Right forelimb (tissue), 1 donor: ENCODE data around the gene RUFY4.

Source experiments
- DNase-seq: peaks from one replicate; pipeline ENCODE4 v3.0.0-alpha.2; 2018

RUFY4 gene

DNA sequence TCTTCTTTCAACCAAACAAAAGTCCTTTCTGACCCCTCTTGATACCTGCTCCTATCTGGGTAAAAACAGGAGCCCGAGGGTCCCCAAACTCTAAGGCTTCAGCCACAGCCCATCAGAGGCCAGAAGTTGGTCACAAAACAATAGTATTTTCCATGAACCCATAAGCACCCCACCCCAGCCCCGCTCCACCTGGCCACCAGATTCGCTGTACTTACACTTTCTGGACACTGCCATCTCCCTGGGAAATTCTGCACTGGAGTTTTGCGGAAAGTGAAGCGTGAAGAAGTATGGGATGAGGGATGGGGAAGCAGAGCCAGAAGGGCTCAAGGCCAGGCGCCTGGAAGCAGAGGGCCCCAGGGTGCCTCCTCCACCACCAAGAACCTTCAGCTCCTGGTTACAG, 5.2 kb upstream of the RUFY4 start:
- DNase-seq, result no peak

DNA sequence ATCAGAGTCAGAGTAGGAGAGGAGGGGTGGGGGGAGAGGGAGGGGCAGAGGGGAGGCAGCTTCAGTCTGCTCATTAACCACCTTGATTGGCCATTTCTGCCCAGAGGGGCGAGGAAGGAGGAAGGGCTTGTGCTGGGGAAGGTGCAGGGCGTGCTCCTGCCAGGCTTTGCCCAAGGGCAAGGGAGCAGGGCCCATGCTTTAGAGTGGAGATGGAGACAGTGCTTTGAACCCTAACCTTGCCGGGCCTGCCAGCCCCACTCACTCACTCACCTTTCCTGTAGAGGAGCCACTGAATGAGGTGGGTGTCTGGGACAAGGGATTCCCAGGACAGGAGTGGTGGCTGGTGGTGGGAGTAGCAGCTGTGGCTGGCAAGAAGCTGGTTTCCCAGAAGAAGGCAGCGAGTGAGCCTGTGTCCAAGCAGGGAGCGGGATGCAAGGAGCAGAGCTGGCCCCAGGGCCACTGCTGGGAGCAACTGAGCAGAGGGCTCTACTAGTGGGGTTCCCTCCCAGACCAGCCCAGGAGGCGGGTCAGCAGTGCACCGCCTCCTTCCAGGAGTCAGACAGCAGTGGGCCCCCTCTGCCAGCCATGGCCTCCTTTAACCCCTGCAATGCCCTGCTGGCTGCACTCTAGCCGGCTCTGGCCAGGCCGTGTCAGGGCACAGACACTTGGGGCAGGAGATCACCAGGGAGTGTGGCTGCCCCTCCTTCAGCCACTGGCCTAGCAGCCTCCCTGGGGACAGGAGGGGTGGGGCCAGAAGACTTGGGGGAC, 3.6 kb upstream of the RUFY4 start:
- DNase-seq, result no peak

GRCh38 chr2:218066926-218067515, 2.0 kb upstream of the RUFY4 start:
- DNase-seq, result no peak

- no peak for DNase-seq
These were observed 1.5 kb upstream of the RUFY4 start for GRCh38 chr2:218067523-218067922.

DNA sequence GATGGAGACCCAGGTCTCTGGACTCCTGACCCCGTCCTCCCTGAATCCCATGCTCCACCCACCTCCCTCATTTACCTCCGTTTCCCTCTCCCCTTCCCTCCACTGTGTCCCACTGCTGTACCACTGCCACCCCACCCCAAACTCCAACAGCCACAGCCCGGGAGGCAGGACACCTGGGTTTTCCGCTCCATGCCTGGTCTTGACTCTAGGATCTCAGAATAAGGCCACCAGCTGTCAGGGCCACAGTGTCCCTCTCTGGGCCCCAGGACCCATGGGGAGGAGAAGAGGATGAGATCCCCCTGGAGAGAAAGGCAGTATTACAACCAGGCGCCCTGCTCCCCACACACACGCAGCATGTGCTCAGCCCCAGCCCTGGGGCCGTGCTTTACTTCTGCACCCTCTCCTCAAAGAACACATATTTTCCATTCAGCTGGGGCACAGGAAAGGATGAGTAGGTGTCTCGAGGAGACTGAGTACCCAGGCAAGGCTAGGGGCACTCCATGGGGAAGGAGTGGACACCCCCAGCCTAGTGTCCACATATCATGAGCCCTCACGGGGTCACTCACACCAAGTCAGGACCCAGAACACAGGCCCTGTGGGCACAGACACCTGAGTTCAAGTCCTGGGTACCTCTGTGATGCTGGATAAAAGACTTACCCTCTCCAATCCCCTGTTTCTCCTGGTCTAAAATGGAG, 700 bp downstream of the RUFY4 start:
- no peak for DNase-seq

- no peak for DNase-seq
These were observed 1.5 kb downstream of the RUFY4 start for GRCh38 chr2:218070587-218070986.

GRCh38 chr2:218071218-218071937, 2.3 kb downstream of the RUFY4 start:
- no peak for DNase-seq

DNA sequence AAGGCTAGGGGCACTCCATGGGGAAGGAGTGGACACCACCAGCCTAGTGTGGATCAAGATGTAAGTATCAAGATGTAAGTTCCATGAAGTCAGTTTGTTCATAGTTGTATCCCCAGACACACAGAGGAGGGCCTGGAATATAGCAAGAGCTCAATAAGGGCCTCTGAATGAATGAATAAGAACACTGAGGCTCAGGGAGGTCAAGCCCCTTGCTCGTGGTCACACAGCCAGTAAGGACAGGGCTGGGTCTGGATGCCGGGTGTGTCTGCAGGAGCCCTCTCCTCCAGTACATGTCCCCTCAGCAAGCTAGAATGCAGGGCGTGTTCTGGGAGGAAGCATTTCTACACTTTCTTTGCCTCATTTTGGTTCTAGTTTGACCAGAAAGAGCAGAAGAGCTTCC, 2.9 kb downstream of the RUFY4 start:
- DNase-seq, result no peak

DNA sequence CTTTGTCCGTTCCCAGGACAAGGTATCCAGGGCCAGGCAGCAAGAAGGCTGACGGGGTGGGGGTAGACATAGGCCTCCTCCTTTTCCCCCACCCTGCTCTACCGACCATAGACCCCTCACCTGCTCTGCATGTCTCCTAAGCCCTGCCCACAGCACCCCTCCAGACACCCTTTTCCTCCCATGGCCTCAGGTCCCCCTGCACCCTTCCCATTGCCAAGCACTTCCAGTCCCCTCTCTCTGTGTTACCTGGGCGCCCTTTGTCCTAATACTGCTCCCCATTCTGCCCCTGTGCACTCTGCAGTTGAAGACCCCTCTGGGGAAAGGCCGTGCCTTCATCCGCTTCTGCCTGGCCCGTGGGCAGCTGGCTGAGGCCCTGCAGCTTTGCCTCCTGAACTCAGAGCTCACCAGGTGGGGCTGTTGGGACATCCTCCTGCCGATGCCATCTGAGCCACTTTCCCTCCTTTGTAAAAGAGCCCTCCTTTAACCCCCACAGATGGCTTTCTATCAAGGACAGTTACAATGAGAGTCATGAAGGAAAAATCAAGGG, 3.5 kb downstream of the RUFY4 start:
- no peak for DNase-seq

DNA sequence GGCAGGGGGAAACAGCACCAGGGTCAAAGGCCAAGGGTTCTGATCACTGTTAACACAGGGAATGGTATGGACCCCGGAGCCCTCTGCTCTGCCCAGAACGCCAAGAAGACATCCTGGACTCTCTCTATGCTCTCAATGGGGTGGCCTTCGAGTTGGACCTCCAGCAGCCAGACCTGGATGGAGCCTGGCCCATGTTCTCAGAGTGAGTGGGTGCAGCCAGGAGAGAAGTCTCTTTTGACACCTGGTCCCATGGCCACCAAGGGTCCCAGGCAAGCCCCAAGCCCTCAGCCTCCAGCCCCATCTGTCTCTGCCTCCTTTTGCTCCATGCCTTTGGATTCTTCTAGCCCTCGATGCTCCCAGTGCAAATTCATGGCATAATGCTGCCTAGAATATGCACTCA, 4.1 kb downstream of the RUFY4 start:
- no peak for DNase-seq

- no peak for DNase-seq
These were observed 5.0 kb downstream of the RUFY4 start for GRCh38 chr2:218074031-218074430.

DNA sequence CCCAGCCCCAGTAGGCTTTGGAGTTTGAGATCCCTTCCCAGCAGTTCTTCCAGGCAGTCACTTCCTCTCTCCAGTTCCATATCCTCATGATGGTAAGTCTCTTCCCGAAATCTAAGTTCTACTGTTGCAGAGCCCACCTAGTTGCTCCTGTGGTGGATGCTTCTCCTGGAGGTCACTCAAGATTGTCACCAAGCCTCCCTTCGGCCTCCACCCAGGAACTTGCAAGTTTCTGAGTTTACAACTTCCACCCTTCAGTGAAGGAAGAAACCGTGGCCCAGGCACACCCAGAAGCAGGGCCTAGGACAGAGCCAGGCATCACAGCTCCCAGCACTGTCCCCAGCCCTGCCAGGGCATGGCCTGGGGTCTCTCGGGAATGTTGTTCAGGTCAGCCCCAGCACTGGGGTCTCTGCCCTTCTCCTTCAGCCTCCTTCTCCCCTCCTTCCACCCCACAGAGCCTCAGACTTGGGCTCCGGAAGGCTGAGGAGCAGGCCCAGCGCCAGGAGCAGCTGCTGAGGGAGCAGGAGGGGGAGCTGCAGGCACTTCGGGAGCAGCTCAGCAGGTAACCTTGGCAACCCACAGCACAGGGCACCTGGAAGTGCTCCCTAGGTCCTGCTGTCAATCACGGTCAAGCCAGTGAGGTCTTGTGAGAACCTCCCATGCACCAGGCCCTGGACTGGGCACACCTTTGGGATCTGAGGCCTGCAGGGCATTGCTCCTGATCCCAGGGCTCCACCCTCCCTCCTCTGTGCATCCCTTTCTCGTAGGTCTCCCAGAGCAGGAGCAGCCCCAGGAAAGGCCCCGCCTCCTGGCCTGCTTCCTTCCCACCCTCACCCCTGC, 7.1 kb downstream of the RUFY4 start:
- DNase-seq, result no peak

DNA sequence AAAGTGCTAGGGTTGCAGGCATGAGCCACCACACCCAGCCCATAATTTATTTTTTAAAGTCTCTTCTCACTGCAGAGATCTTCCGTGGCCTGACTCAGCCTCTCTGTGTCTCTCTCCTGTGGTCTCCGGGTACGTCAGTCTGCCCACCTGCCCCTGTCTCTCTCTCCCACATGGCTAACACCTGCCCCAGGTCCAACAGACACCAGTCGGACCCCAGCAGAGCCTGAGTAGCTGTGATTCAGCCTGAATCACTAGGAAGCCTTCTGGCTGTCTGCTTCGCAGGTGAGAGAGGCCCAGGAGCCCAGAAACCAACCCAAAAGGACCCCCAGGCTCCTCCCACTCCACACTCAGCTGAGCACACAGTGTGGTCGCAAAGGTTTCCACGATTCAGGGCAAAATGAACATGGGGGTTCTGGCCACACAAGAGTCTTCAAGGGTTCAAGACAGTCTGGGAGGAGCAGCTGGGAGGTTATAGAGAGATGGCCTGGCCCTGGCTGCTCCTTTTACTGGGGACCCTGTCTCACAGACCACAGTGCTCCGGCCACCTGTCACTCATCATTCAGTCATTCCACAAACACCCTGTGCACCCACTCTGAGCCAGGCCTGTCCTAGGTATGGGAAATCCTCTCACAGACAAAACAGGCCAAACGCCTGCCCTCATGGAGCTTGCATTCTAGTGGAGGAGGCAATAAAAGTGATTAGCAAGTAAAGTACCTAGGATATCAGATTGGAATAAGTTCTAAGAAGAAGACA, 8.6 kb downstream of the RUFY4 start:
- no peak for DNase-seq

DNA sequence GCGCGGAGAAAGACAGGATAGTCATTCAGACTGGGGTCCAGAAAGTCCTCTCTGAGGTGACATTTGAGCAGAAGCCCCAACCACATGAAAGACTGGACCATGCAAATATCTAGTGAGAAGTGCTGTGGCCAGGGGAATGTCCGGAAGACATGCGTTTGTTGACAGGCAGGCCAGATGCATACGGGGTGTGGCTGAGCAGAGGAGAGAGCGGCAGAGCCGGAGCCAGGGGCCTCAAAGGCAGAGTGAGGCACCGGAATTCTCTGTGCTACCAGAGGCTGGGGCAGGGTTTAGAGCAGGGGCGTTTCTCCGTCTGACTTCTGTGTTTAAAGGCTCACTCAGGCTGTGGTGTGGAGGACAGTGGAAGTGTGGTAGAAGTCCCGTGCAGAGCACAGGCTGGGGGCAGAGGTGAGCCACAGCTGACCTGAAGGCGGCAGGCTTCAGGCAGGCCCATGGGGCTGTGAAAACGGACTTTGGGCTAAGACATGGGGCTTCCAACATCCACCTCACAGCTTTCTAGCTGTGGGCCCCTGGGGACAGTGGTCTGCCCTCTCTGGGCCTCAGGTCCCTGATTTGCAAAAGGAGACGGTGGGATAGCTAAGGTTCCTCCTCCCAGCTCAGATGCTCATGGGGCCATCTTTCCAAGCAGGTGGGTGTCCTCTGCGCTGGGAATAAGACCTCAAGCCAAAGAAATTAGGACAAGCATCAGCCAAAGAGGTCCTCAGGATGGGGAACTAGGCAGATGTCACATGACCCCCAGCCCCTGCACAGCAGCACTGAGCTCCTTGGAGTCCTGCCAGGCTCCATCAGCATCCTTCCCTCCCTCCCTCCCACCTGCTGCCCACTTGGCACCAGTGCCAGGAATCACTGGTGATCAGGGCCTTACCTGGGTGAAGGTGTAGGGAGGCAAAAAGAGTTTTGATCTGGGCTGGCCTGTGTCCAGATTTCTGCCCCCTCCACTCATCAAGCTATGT, 11.2 kb downstream of the RUFY4 start:
- DNase-seq, result no peak

DNA sequence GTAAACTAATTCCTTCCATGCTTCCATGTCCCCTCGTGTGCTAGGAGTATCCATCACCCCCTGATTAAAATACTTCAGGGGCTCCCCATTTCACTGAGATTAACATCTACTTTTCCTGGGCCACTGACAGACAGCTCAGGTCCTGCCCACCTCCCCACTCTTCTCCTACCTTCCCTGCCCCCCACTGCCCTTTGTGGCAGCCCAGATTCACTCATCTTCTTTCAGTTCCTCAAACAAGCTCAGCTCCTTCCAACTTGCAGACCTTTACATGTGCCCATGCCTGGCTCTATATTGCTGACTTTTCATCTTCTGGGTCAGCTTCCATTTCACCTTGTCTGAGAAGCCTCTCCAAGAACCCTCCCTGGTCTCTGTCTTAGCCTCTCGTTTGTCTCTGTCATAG, 12.0 kb downstream of the RUFY4 start:
- no peak for DNase-seq

DNA sequence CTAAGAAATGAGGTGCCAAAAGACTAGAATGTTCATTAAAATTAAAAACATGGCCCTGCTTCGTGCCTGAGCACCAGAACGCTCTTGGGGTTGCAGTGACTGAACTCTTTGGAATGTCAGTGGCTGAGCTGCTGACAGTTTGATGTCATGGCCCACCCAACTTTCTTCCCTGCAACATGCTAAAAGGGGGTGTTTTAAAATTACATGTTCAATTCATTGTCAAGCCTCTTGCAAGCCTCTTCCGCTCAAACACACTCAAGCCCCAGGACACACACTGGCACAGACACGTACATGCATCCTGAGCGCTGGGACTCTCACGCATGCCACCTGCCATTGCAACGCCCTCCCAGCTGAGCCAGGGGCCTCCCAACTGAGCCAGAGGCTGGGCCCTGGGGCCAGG, 12.6 kb downstream of the RUFY4 start:
- DNase-seq, result no peak

DNA sequence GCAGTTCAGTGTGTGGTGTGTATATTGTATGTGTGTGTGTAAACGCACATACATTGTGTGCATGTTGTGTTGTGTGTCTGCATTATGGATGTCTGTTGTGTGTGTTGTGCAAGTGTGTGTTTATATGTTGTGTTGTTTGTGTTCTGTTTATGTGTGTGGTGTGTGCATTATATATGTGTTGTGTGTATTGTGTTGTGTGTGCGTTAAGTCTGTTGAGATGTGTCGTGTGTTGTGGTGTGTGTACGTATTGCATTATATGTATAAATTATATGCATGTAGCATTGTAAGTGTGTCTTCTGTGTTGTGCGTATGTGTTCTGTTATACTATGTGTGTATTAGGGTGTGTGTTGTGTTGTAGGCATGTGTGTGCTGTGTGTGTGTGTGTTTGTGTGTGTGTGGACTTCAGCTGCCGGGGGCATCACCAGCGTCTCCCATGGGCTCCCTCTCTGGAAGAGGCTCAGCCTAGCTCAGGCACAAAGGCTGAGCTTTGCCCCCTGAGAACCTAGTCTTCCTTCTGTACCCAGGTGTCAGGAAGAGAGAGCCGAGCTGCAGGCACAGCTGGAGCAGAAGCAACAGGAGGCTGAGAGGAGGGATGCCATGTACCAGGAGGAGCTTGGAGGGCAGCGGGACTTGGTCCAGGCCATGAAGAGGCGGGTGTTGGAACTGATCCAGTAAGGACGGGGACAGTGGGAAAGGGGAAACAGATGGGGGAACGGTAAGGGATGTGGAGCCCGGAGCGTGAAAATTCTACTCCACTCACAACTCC, 13.7 kb downstream of the RUFY4 start:
- no peak for DNase-seq

GRCh38 chr2:218083352-218083676, 14.3 kb downstream of the RUFY4 start:
- DNase-seq, result no peak

- DNase-seq, result no peak
These were observed 17.4 kb downstream of the RUFY4 start for GRCh38 chr2:218086478-218086877.

- no peak for DNase-seq
These were observed 20.2 kb downstream of the RUFY4 start for GRCh38 chr2:218089259-218089658.
